ENCODE results near the gene GUCD1.

The GUCD1 gene

GRCh38 chr22:24583221-24584165 is 28.6 kb upstream of the GUCD1 start:
- no peak for TF ChIP-seq CTCF (IDR thresholded peaks at IDR 0.05; ENCODE audit: borderline replicate concordance, control extremely low read depth, extremely low read depth, insufficient read depth, missing control alignments)
- in situ Hi-C loops (cut with MboI; ENCODE audit: low sequenced_read_pairs, unreplicated experiment) = no loop called here

GRCh38 chr22:24582056-24582814 is 27.3 kb upstream of the GUCD1 start:
- in situ Hi-C loops (cut with MboI; ENCODE audit: low sequenced_read_pairs, unreplicated experiment) = no loop called here
- DNase-seq (ENCODE audit: low spot score) = no peak
- no peak for TF ChIP-seq CTCF (IDR thresholded peaks at IDR 0.05; ENCODE audit: borderline replicate concordance, control extremely low read depth, extremely low read depth, insufficient read depth, missing control alignments)

More at GRCh38 chr22:24583221-24584165, 28.6 kb upstream of the GUCD1 start:
- DNase-seq (ENCODE audit: low spot score) = no peak

GRCh38 chr22:24580276-24580675 is 25.3 kb upstream of the GUCD1 start:
- DNase-seq (ENCODE audit: low spot score) = no peak
- in situ Hi-C loops (cut with MboI; ENCODE audit: low sequenced_read_pairs, unreplicated experiment) = no loop called here
- no peak for TF ChIP-seq CTCF (IDR thresholded peaks at IDR 0.05; ENCODE audit: borderline replicate concordance, control extremely low read depth, extremely low read depth, insufficient read depth, missing control alignments)

GRCh38 chr22:24579258-24579601 is 24.3 kb upstream of the GUCD1 start:
- no peak for TF ChIP-seq CTCF (IDR thresholded peaks at IDR 0.05; ENCODE audit: borderline replicate concordance, control extremely low read depth, extremely low read depth, insufficient read depth, missing control alignments)
- no peak for DNase-seq (ENCODE audit: low spot score)
- in situ Hi-C loops (cut with MboI; ENCODE audit: low sequenced_read_pairs, unreplicated experiment) = no loop called here

GRCh38 chr22:24578355-24579257 is 23.7 kb upstream of the GUCD1 start:
- no peak for TF ChIP-seq CTCF (IDR thresholded peaks at IDR 0.05; ENCODE audit: borderline replicate concordance, control extremely low read depth, extremely low read depth, insufficient read depth, missing control alignments)
- no peak for DNase-seq (ENCODE audit: low spot score)
- in situ Hi-C loops (cut with MboI; ENCODE audit: low sequenced_read_pairs, unreplicated experiment) = no loop called here

GRCh38 chr22:24576778-24577177 is 21.8 kb upstream of the GUCD1 start:
- in situ Hi-C loops (cut with MboI; ENCODE audit: low sequenced_read_pairs, unreplicated experiment) = no loop called here
- TF ChIP-seq CTCF (IDR thresholded peaks at IDR 0.05; ENCODE audit: borderline replicate concordance, control extremely low read depth, extremely low read depth, insufficient read depth, missing control alignments) = no peak
- DNase-seq (ENCODE audit: low spot score) = no peak

Measured in GM13976 (cell line).